Lower leg skin (tissue), 3 donors: ENCODE measurements around the gene NAA38.

Experiments used
- POLR2A ChIP-seq, 2 donors: fragments of 450-650 bp; IDR thresholded peaks; one replicate each; pipeline ENCODE4 v1.6.1; 2016 to 2017; ENCODE audit warnings: antibody characterized with exemption in 2 of 2, mild to moderate bottlenecking in 1 of 2, moderate library complexity in 1 of 2
- TF ChIP-seq, protein P1 (sequence below), 3 donors: fragments of 450-650 bp; IDR thresholded peaks; one replicate each; pipeline ENCODE4 v1.5.1; 2016; ENCODE audit warnings: antibody characterized with exemption in 3 of 3, mild to moderate bottlenecking in 3 of 3, moderate library complexity in 2 of 3

DNA sequence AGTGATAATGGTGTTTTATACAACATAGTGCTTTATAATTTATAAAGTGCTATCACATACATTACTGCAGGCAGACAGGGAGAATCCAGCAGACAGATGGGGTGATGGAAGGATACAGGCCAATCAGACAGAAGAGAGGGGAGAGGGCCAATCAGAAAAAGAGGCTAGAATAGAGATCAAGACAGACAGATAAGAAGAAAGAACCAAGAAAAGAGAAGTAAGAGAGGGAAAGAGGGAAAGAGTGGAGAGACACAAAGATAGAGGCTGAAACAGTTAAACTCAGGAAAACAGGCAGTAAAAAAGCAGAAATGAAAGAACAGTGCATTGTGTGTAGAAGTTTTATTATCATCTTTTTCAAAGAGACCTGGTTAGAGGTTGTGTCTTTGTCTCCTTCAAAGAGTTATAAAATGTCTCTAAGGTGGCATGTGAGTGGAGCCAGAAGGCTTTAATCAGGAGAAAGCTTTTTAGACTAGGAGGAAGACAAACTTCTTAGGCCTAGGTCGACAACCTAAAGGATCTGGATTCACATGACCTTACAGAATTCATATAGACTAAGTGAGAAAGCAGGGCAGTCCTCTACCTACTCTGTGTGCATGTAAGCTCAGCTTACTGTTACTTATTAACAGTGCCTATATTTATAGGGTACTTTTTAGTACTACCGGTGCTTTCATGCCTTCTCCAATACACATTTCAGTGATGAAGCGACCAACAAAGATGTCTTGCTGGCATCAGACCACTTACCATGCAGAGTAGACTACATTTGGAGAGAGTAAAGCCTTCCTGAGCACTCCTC lies 22.9 kb upstream of the NAA38 start:
- TF ChIP-seq, protein P1, sequence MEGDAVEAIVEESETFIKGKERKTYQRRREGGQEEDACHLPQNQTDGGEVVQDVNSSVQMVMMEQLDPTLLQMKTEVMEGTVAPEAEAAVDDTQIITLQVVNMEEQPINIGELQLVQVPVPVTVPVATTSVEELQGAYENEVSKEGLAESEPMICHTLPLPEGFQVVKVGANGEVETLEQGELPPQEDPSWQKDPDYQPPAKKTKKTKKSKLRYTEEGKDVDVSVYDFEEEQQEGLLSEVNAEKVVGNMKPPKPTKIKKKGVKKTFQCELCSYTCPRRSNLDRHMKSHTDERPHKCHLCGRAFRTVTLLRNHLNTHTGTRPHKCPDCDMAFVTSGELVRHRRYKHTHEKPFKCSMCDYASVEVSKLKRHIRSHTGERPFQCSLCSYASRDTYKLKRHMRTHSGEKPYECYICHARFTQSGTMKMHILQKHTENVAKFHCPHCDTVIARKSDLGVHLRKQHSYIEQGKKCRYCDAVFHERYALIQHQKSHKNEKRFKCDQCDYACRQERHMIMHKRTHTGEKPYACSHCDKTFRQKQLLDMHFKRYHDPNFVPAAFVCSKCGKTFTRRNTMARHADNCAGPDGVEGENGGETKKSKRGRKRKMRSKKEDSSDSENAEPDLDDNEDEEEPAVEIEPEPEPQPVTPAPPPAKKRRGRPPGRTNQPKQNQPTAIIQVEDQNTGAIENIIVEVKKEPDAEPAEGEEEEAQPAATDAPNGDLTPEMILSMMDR (IDR thresholded peaks at IDR 0.05): no peak
- no peak for TF ChIP-seq POLR2A (IDR thresholded peaks at IDR 0.05)
